Stimulated activated naive CD8-positive, alpha-beta T cell treated with anti-CD3 and anti-CD28 coated beads, Interleukin-15, amount 100 ng/mL, for 72 hours (primary cell): ENCODE data around the gene PRODH.
"Not testable (repeated sequence)": the region's sequence is repeated elsewhere in the genome, so short reads cannot be mapped to it uniquely, and the experiment has no call there.

Experiments
- ATAC-seq: fragments of 150-1000 bp; cut with Tn5 transposase; 2 replicates; pipeline ENCODE4 v1.10.0; 2021; ENCODE audit warnings: mild to moderate bottlenecking, moderate library complexity
- DNase-seq, 2 donors: peaks; one replicate each; pipeline ENCODE4 v3.0.0; 2021 to 2022
- H3K27ac Mint-ChIP-seq, 2 donors: one replicate each; pipeline ENCODE4 v1.8.0; 2022; ENCODE audit warnings: mild to moderate bottlenecking in 2 of 2, mixed read lengths in 2 of 2, moderate library complexity in 2 of 2
- H3K27me3 Mint-ChIP-seq: one replicate; pipeline ENCODE4 v1.8.0; 2022; ENCODE audit warnings: mixed read lengths
- H3K4me1 Mint-ChIP-seq: one replicate; pipeline ENCODE4 v1.8.0; 2022; ENCODE audit warnings: mild to moderate bottlenecking, mixed read lengths
- H3K4me3 Mint-ChIP-seq, 2 donors: one replicate each; pipeline ENCODE4 v1.8.0; 2022; ENCODE audit warnings: mild to moderate bottlenecking in 2 of 2, mixed read lengths in 2 of 2, moderate library complexity in 1 of 2
- H3K9me3 Mint-ChIP-seq, 2 donors: one replicate each; pipeline ENCODE4 v1.8.0; 2022; ENCODE audit warnings: mixed read lengths in 2 of 2

Gene PRODH

GRCh38 chr22:18935889-18936529, at the start of gene PRODH:
PRODH (minus strand) TSS chr22:18936293; CDS start chr22:18936287, 6 bp downstream.
- Mint-ChIP-seq H3K27ac (no peak within 1 kb of the TSS), H3K27me3 (no peaks in the 10 kb centered on the region), H3K9me3 (no peaks in the 10 kb centered on the region), H3K4me1 (no peaks in the 10 kb centered on the region), H3K4me3 (no peak within 1 kb of the TSS)
- DNase-seq (no peak), ATAC-seq (no peak)

GRCh38 chr22:18985780-18986179, 49.7 kb upstream of the PRODH start:
- Mint-ChIP-seq H3K9me3 (no peaks in the 10 kb centered on the region), H3K4me1 (no peaks in the 10 kb centered on the region), H3K4me3 (no peak overlapping the region), H3K27ac (no peak overlapping the region), H3K27me3 (peaks cover 10% of the 10 kb centered on the region)
- no peak for ATAC-seq
- no peak for DNase-seq

- Mint-ChIP-seq H3K4me1 (no peaks in the 10 kb centered on the region), H3K9me3 (peaks cover 0 to 8% of the 10 kb centered on the region in 2 donors), H3K27me3 (peaks cover under 1% of the 10 kb centered on the region), H3K4me3 (no peak overlapping the region), H3K27ac (no peak overlapping the region)
- DNase-seq (no peak), ATAC-seq (no peak)
Measured at GRCh38 chr22:18984564-18984963, 48.5 kb upstream of the PRODH start.

GRCh38 chr22:18983120-18983651, 47.1 kb upstream of the PRODH start:
- Mint-ChIP-seq H3K4me1 (no peaks in the 10 kb centered on the region), H3K9me3 (peaks cover 0 to 12% of the 10 kb centered on the region in 2 donors), H3K4me3 (no peak overlapping the region), H3K27ac (peak overlapping the region in 1 of 2 donors; percentile 19), H3K27me3 (no peaks in the 10 kb centered on the region)
- DNase-seq (no peak), ATAC-seq (no peak)

GRCh38 chr22:18980829-18981228, 44.7 kb upstream of the PRODH start:
- Mint-ChIP-seq H3K27me3 (no peaks in the 10 kb centered on the region), H3K9me3 (peaks cover 0 to 12% of the 10 kb centered on the region in 2 donors), H3K27ac (no peak overlapping the region), H3K4me3 (no peak overlapping the region), H3K4me1 (peaks cover 9% of the 10 kb centered on the region)
- ATAC-seq (no peak), DNase-seq (no peak)

- H3K9me3 Mint-ChIP-seq = peaks cover 0 to 12% of the 10 kb centered on the region in 2 donors
- DNase-seq (no peak), ATAC-seq (no peak)
- H3K27ac Mint-ChIP-seq = no peak overlapping the region
- H3K4me3 Mint-ChIP-seq = no peak overlapping the region
- H3K4me1 Mint-ChIP-seq = peaks cover 12% of the 10 kb centered on the region
- no peaks in the 10 kb centered on the region for H3K27me3 Mint-ChIP-seq
Measured at GRCh38 chr22:18979957-18980356, 43.9 kb upstream of the PRODH start.

GRCh38 chr22:18978506-18978905, 42.4 kb upstream of the PRODH start:
- Mint-ChIP-seq H3K27ac (no peak overlapping the region), H3K4me1 (peaks cover 12% of the 10 kb centered on the region), H3K27me3 (no peaks in the 10 kb centered on the region), H3K9me3 (peaks cover 0 to 12% of the 10 kb centered on the region in 2 donors), H3K4me3 (no peak overlapping the region)
- ATAC-seq = no peak
- no peak for DNase-seq

GRCh38 chr22:18977824-18978425, 41.8 kb upstream of the PRODH start:
- Mint-ChIP-seq H3K27ac (no peak overlapping the region), H3K4me1 (peaks cover 12% of the 10 kb centered on the region), H3K9me3 (peaks cover 0 to 12% of the 10 kb centered on the region in 2 donors), H3K27me3 (no peaks in the 10 kb centered on the region), H3K4me3 (no peak overlapping the region)
- ATAC-seq (no peak), DNase-seq (no peak)

GRCh38 chr22:18976197-18976751, 40.2 kb upstream of the PRODH start:
- H3K4me3 Mint-ChIP-seq = no peak overlapping the region
- ATAC-seq (no peak), DNase-seq (no peak)
- peaks cover 0 to 12% of the 10 kb centered on the region in 2 donors for H3K9me3 Mint-ChIP-seq
- H3K4me1 Mint-ChIP-seq = peaks cover 12% of the 10 kb centered on the region
- H3K27ac Mint-ChIP-seq = peak overlapping the region in 1 of 2 donors; percentile 69
- peaks cover 9% of the 10 kb centered on the region for H3K27me3 Mint-ChIP-seq

GRCh38 chr22:18975434-18976196, 39.5 kb upstream of the PRODH start:
- DNase-seq = no peak
- Mint-ChIP-seq H3K4me3 (no peak overlapping the region), H3K9me3 (peaks cover 0 to 12% of the 10 kb centered on the region in 2 donors), H3K4me1 (peaks cover 12% of the 10 kb centered on the region), H3K27ac (no peak overlapping the region), H3K27me3 (peaks cover 10% of the 10 kb centered on the region)
- no peak for ATAC-seq

- H3K4me1 Mint-ChIP-seq = peaks cover 15% of the 10 kb centered on the region
- H3K9me3 Mint-ChIP-seq = peaks cover 0 to 4% of the 10 kb centered on the region in 2 donors
- no peak for ATAC-seq
- peaks cover 13% of the 10 kb centered on the region for H3K27me3 Mint-ChIP-seq
- no peak overlapping the region for H3K4me3 Mint-ChIP-seq
- DNase-seq = no peak
- no peak overlapping the region for H3K27ac Mint-ChIP-seq
Measured at GRCh38 chr22:18974477-18975180, 38.5 kb upstream of the PRODH start.

- Mint-ChIP-seq H3K27me3 (peaks cover 25% of the 10 kb centered on the region), H3K4me1 (peaks cover 18% of the 10 kb centered on the region), H3K4me3 (no peak overlapping the region), H3K27ac (no peak overlapping the region), H3K9me3 (no peaks in the 10 kb centered on the region)
- ATAC-seq (no peak), DNase-seq (no peak)
Measured at GRCh38 chr22:18973264-18974031, 37.4 kb upstream of the PRODH start.

- H3K9me3 Mint-ChIP-seq, ATAC-seq, H3K27ac Mint-ChIP-seq, DNase-seq, H3K4me3 Mint-ChIP-seq: not testable (repeated sequence)
- H3K4me1 Mint-ChIP-seq = peaks cover 18% of the 10 kb centered on the region
- H3K27me3 Mint-ChIP-seq = peaks cover 33% of the 10 kb centered on the region
Measured at GRCh38 chr22:18972591-18972990, 36.5 kb upstream of the PRODH start.

GRCh38 chr22:18972029-18972428, 35.9 kb upstream of the PRODH start:
- not testable (repeated sequence) for ATAC-seq, H3K27ac Mint-ChIP-seq, DNase-seq, H3K9me3 Mint-ChIP-seq, H3K4me3 Mint-ChIP-seq
- peaks cover 18% of the 10 kb centered on the region for H3K4me1 Mint-ChIP-seq
- H3K27me3 Mint-ChIP-seq = peaks cover 33% of the 10 kb centered on the region
